Measurements from ENCODE around the gene XIRP2.

XIRP2 gene

GRCh38 chr2:167293943-167294775 is 405.9 kb downstream of the XIRP2 start:
- Histone ChIP-seq H3K4me3 (ENCODE audit: insufficient read depth, low read depth, low read length) (peak overlapping the region; percentile 61), H3K36me3 (ENCODE audit: control insufficient read depth, insufficient read depth, low read length) (no peaks in the 10 kb centered on the region), H3K27ac (ENCODE audit: insufficient read depth, low read depth, low read length, poor library complexity, severe bottlenecking) (no peak overlapping the region), H3K9me3 (ENCODE audit: control insufficient read depth, low read length) (no peaks in the 10 kb centered on the region), H3K27me3 (ENCODE audit: control insufficient read depth, insufficient read depth, low read length, poor library complexity, severe bottlenecking) (peaks cover 32% of the 10 kb centered on the region), H3K4me1 (ENCODE audit: control insufficient read depth, insufficient read depth, low read length) (peaks cover 9% of the 10 kb centered on the region)
- 1% methylated on average over 39 of the region's 39 CpGs for WGBS, 2 experiments

- Histone ChIP-seq H3K4me3 (ENCODE audit: insufficient read depth, low read depth, low read length) (peak overlapping the region; percentile 61), H3K27ac (ENCODE audit: insufficient read depth, low read depth, low read length, poor library complexity, severe bottlenecking) (no peak overlapping the region), H3K4me1 (ENCODE audit: control insufficient read depth, insufficient read depth, low read length) (peaks cover 9% of the 10 kb centered on the region), H3K27me3 (ENCODE audit: control insufficient read depth, insufficient read depth, low read length, poor library complexity, severe bottlenecking) (peaks cover 32% of the 10 kb centered on the region), H3K9me3 (ENCODE audit: control insufficient read depth, low read length) (no peaks in the 10 kb centered on the region), H3K36me3 (ENCODE audit: control insufficient read depth, insufficient read depth, low read length) (no peaks in the 10 kb centered on the region)
- WGBS, 2 experiments: 32 to 54% methylated on average over 4 to 5 of the region's 5 CpGs
Measured at GRCh38 chr2:167294776-167295140, 406.5 kb downstream of the XIRP2 start.

DNA sequence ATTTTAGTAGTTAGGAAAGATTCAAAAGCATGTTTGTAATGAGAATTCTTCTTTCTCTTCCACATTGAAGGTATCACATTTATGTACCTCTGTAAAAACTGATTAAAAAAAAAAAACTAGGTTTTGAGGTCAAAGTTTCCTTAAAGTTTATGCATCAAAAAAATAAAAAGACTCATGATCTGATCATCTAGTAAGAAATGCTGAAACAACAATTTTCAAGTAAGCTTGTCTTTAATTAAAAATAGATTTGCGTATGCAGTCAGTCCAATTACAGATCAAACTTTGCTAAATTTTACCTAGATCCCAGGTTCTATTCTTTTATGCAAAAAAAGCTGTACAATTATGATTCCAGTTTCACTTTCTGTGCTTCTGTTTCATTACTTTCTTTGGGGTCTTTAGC is 409.0 kb downstream of the XIRP2 start:
- no peaks in the 10 kb centered on the region for H3K36me3 ChIP-seq (ENCODE audit: control insufficient read depth, insufficient read depth, low read length)
- no peak overlapping the region for H3K27ac ChIP-seq (ENCODE audit: insufficient read depth, low read depth, low read length, poor library complexity, severe bottlenecking)
- H3K27me3 ChIP-seq (ENCODE audit: control insufficient read depth, insufficient read depth, low read length, poor library complexity, severe bottlenecking): peaks cover 29% of the 10 kb centered on the region
- no peaks in the 10 kb centered on the region for H3K9me3 ChIP-seq (ENCODE audit: control insufficient read depth, low read length)
- H3K4me1 ChIP-seq (ENCODE audit: control insufficient read depth, insufficient read depth, low read length): peaks cover 9% of the 10 kb centered on the region
- no peak overlapping the region for H3K4me3 ChIP-seq (ENCODE audit: insufficient read depth, low read depth, low read length)
- whole genome bisulfite sequencing, 2 experiments: 89 to 92% methylated on average over 1 of the region's 1 CpG

GRCh38 chr2:167298017-167298416 is 409.7 kb downstream of the XIRP2 start:
- no peak overlapping the region for H3K4me3 ChIP-seq (ENCODE audit: insufficient read depth, low read depth, low read length)
- H3K27ac ChIP-seq (ENCODE audit: insufficient read depth, low read depth, low read length, poor library complexity, severe bottlenecking): no peak overlapping the region
- WGBS, 2 experiments: no CpG with 5 or more reads among the region's 1 CpG
- no peaks in the 10 kb centered on the region for H3K36me3 ChIP-seq (ENCODE audit: control insufficient read depth, insufficient read depth, low read length)
- H3K27me3 ChIP-seq (ENCODE audit: control insufficient read depth, insufficient read depth, low read length, poor library complexity, severe bottlenecking): peaks cover 29% of the 10 kb centered on the region
- no peaks in the 10 kb centered on the region for H3K9me3 ChIP-seq (ENCODE audit: control insufficient read depth, low read length)
- H3K4me1 ChIP-seq (ENCODE audit: control insufficient read depth, insufficient read depth, low read length): peaks cover 9% of the 10 kb centered on the region

Data from ectodermal cell (in vitro differentiated cells).